HG03095 (cell line): ENCODE data around the gene CYP4B1.

Experiments used
- ATAC-seq: cut with Tn5 transposase; IDR thresholded peaks from one replicate; pipeline ENCODE4 v1.9.1; 2021; ENCODE audit warnings: moderate library complexity; ENCODE audit not compliant: unreplicated experiment

CYP4B1 gene

GRCh38 chr1:46793126-46793525, 5.7 kb upstream of the CYP4B1 start:
- no peak for ATAC-seq

GRCh38 chr1:46797696-46798470, 963 bp upstream of the CYP4B1 start:
- ATAC-seq, result no peak

- ATAC-seq, result no peak
Measured at GRCh38 chr1:46800742-46801141, 1.9 kb downstream of the CYP4B1 start.

- no peak for ATAC-seq
Measured at GRCh38 chr1:46801323-46802055, 2.6 kb downstream of the CYP4B1 start.

- ATAC-seq, result no peak
Measured at GRCh38 chr1:46802081-46802480, 3.2 kb downstream of the CYP4B1 start.

- no peak for ATAC-seq
Measured at GRCh38 chr1:46802901-46803574, 4.2 kb downstream of the CYP4B1 start.

GRCh38 chr1:46804027-46804889, 5.4 kb downstream of the CYP4B1 start:
- ATAC-seq, result no peak

- no peak for ATAC-seq
Measured at GRCh38 chr1:46804926-46805325, 6.1 kb downstream of the CYP4B1 start.

- no peak for ATAC-seq
Measured at GRCh38 chr1:46805755-46806154, 6.9 kb downstream of the CYP4B1 start.

GRCh38 chr1:46806196-46807020, 7.6 kb downstream of the CYP4B1 start:
- ATAC-seq, result no peak

GRCh38 chr1:46807046-46807972, 8.5 kb downstream of the CYP4B1 start:
- no peak for ATAC-seq

GRCh38 chr1:46809071-46809470, 10.2 kb downstream of the CYP4B1 start:
- no peak for ATAC-seq

GRCh38 chr1:46809904-46810303, 11.1 kb downstream of the CYP4B1 start:
- no peak for ATAC-seq

GRCh38 chr1:46810596-46810995, 11.8 kb downstream of the CYP4B1 start:
- no peak for ATAC-seq

- no peak for ATAC-seq
Measured at GRCh38 chr1:46811053-46811452, 12.2 kb downstream of the CYP4B1 start.

GRCh38 chr1:46812065-46812963, 13.5 kb downstream of the CYP4B1 start:
- ATAC-seq, result no peak

- ATAC-seq, result no peak
Measured at GRCh38 chr1:46812996-46813857, 14.4 kb downstream of the CYP4B1 start.
